NCI-H2227 (cell line): ENCODE data around the gene TTC23.
A peak's percentile ranks its signal among the peaks of the same experiment; 100 is the strongest.
"Not testable (repeated sequence)": the region's sequence is repeated elsewhere in the genome, so short reads cannot be mapped to it uniquely, and the experiment has no call there.

Experiments
- DNase-seq: peaks from one replicate; lab custom pipeline; 2025; ENCODE audit not compliant: unreplicated experiment; lab: John Stamatoyannopoulos, UW

Gene TTC23

GRCh38 chr15:99250494-99250856 lies 1.1 kb upstream of the TTC23 start:
- no peak for DNase-seq

- no peak for DNase-seq
Observed at GRCh38 chr15:99250001-99250400, 620 bp upstream of the TTC23 start.

GRCh38 chr15:99248000-99248715 lies 1.2 kb downstream of the TTC23 start:
- DNase-seq, result no peak

GRCh38 chr15:99247062-99247461 lies 2.3 kb downstream of the TTC23 start:
- no peak for DNase-seq

- DNase-seq, result no peak
Observed at GRCh38 chr15:99244306-99244705, 5.1 kb downstream of the TTC23 start.

- DNase-seq, result no peak
Observed at GRCh38 chr15:99241752-99242151, 7.6 kb downstream of the TTC23 start.

- no peak for DNase-seq
Observed at GRCh38 chr15:99239545-99240198, 9.7 kb downstream of the TTC23 start.

GRCh38 chr15:99238849-99239248 lies 10.5 kb downstream of the TTC23 start:
- no peak for DNase-seq

- not testable (repeated sequence) for DNase-seq
Observed at GRCh38 chr15:99234160-99234559, 15.2 kb downstream of the TTC23 start.

- DNase-seq, result no peak
Observed at GRCh38 chr15:99232740-99233139, 16.6 kb downstream of the TTC23 start.

- no peak for DNase-seq
Observed at GRCh38 chr15:99230867-99231266, 18.5 kb downstream of the TTC23 start.

GRCh38 chr15:99228120-99228770 lies 21.1 kb downstream of the TTC23 start:
- DNase-seq, result no peak

- no peak for DNase-seq
Observed at GRCh38 chr15:99226802-99227201, 22.6 kb downstream of the TTC23 start.

- no peak for DNase-seq
Observed at GRCh38 chr15:99224372-99225214, 24.8 kb downstream of the TTC23 start.

GRCh38 chr15:99213187-99213811 lies 36.1 kb downstream of the TTC23 start:
- peak; percentile 60 for DNase-seq

GRCh38 chr15:99212406-99212805 lies 37.0 kb downstream of the TTC23 start:
- no peak for DNase-seq

- DNase-seq, result no peak
Observed at GRCh38 chr15:99211926-99212325, 37.5 kb downstream of the TTC23 start.

GRCh38 chr15:99210334-99210733 lies 39.0 kb downstream of the TTC23 start:
- DNase-seq, result no peak

GRCh38 chr15:99209326-99209725 lies 40.1 kb downstream of the TTC23 start:
- DNase-seq, result no peak

- DNase-seq, result no peak
Observed at GRCh38 chr15:99207672-99208071, 41.7 kb downstream of the TTC23 start.

- DNase-seq, result no peak
Observed at GRCh38 chr15:99202176-99202552, 47.2 kb downstream of the TTC23 start.
